GM12878 (cell line): ENCODE data around the gene CNN1.
"Not testable (repeated sequence)": the region's sequence is repeated elsewhere in the genome, so short reads cannot be mapped to it uniquely, and the experiment has no call there.

Experiments
- BCL3 ChIP-seq: IDR thresholded peaks from 2 replicates; pipeline ENCODE4 v1.6.1; 2011; ENCODE audit warnings: borderline replicate concordance, low read depth, mild to moderate bottlenecking, moderate library complexity, low read length; ENCODE audit not compliant: insufficient read depth, poor library complexity, severe bottlenecking
- CTCF ChIP-seq, 3 experiments: IDR thresholded peaks in 2 of 3; conservative IDR thresholded peaks in 1 of 3; 2 replicates each; pipeline ENCODE4 v1.5.1; 2011; ENCODE audit warnings: low read depth in 3 of 3, low read length in 3 of 3, mild to moderate bottlenecking in 3 of 3, control low read depth in 2 of 3, moderate library complexity in 2 of 3, inconsistent platforms in 1 of 3, mixed read lengths in 1 of 3; ENCODE audit not compliant: control insufficient read depth in 2 of 3, insufficient read depth in 1 of 3; ENCODE audit errors: extremely low read depth in 1 of 3
- DPF2 ChIP-seq: fragments of 450-650 bp; IDR thresholded peaks from 2 replicates; pipeline ENCODE4 v1.6.1; 2017; ENCODE audit warnings: mild to moderate bottlenecking
- EP300 ChIP-seq, 2 experiments: fragments of 150-350 bp in 1 of 2; IDR thresholded peaks; 2 replicates each; pipeline ENCODE4 v1.6.1; 2011 to 2012; ENCODE audit warnings: low read depth in 2 of 2, low read length in 2 of 2, borderline replicate concordance in 1 of 2, improper control_type of control experiment in 1 of 2, inconsistent platforms in 1 of 2; ENCODE audit not compliant: control insufficient read depth in 1 of 2
- ESRRA ChIP-seq: IDR thresholded peaks from 2 replicates; pipeline ENCODE4 v1.6.1; 2012; ENCODE audit warnings: mild to moderate bottlenecking, low read length, improper control_type of control experiment
- POLR2A ChIP-seq: IDR thresholded peaks from 2 replicates; pipeline ENCODE4 v1.6.1; 2011; ENCODE audit warnings: low read depth, mild to moderate bottlenecking, low read length
- RAD21 ChIP-seq: IDR thresholded peaks from 2 replicates; pipeline ENCODE4 v1.6.1; 2011; ENCODE audit warnings: mild to moderate bottlenecking, low read depth, low read length, moderate library complexity; ENCODE audit not compliant: insufficient read depth
- REST ChIP-seq: IDR thresholded peaks from 2 replicates; pipeline ENCODE4 v1.6.1; 2012; ENCODE audit warnings: mild to moderate bottlenecking, low read depth, low read length
- SMAD1 ChIP-seq: fragments of 450-650 bp; IDR thresholded peaks from 2 replicates; pipeline ENCODE4 v1.6.1; 2018; ENCODE audit warnings: mild to moderate bottlenecking, low read depth; ENCODE audit not compliant: partially characterized antibody
- SP1 ChIP-seq: IDR thresholded peaks from one replicate; pipeline ENCODE4 v1.6.1; 2011; ENCODE audit warnings: low read depth, low read length
- TAF1 ChIP-seq: IDR thresholded peaks from 2 replicates; pipeline ENCODE4 v1.6.1; 2011; ENCODE audit warnings: mild to moderate bottlenecking, low read depth, low read length, borderline replicate concordance
- TCF7 ChIP-seq: IDR thresholded peaks from 2 replicates; pipeline ENCODE4 v1.6.1; 2014; ENCODE audit warnings: antibody characterized with exemption, borderline replicate concordance
- USF2 ChIP-seq: IDR thresholded peaks from 2 replicates; pipeline ENCODE4 v1.6.1; 2011; ENCODE audit warnings: low read depth, low read length, improper control_type of control experiment, borderline replicate concordance
- ZNF217 ChIP-seq: fragments of 450-650 bp; IDR thresholded peaks from 2 replicates; pipeline ENCODE4 v1.6.1; 2017; ENCODE audit warnings: antibody characterized with exemption, mild to moderate bottlenecking

- TF ChIP-seq ZNF217; TCF7; ESRRA; CTCF (IDR thresholded peaks at IDR 0.05 in 2 of 3, conservative IDR thresholded peaks at IDR 0.05 in 1 of 3; ENCODE audit: control insufficient read depth in 2 of 3, extremely low read depth in 1 of 3, insufficient read depth in 1 of 3, low read depth in 3 of 3, low read length in 3 of 3); REST; RAD21; EP300 (IDR thresholded peaks at IDR 0.05; ENCODE audit: borderline replicate concordance in 1 of 2, control insufficient read depth in 1 of 2, low read depth in 2 of 2, low read length in 2 of 2); SP1; DPF2; TAF1; USF2; POLR2A; SMAD1; BCL3: not testable (repeated sequence)
Observed at GRCh38 chr19:11573354-11573753, 34.7 kb downstream of the CNN1 start.
